Breast epithelium (tissue), 3 donors: ENCODE data around the gene TOMM7.

Source experiments
- CTCF ChIP-seq, 3 donors: fragments of 450-650 bp; IDR thresholded peaks; one replicate each; pipeline ENCODE4 v1.5.1; 2016 to 2017; ENCODE audit warnings: antibody characterized with exemption in 3 of 3, mild to moderate bottlenecking in 3 of 3, moderate library complexity in 3 of 3
- POLR2A ChIP-seq: fragments of 450-650 bp; IDR thresholded peaks from one replicate; pipeline ENCODE4 v1.6.1; 2016; ENCODE audit warnings: antibody characterized with exemption, mild to moderate bottlenecking, moderate library complexity

GRCh38 chr7:22855049-22855392 is 32.4 kb upstream of the TOMM7 start:
- TF ChIP-seq CTCF (IDR thresholded peaks at IDR 0.05) (no peak), POLR2A (no peak)
